ENCODE measurements around the gene RFPL3. TPM values are rescaled to one million over a fixed set of nuclear protein-coding genes. Genes with fewer than 3 reads are reported as not detected.

Gene RFPL3
- polyA plus RNA-seq, 1 experiment = not detected

- H3K4me3 ChIP-seq (ENCODE audit: low read depth, low read length) = no peak overlapping the region
- CTCF ChIA-PET = interaction anchor here (0.6 kb wide), 1 partner anchor 20 kb away, joined by 3 read pairs; no protein-coding TSS in a partner anchor
- no peaks in the 10 kb centered on the region for H3K36me3 ChIP-seq (ENCODE audit: control insufficient read depth, insufficient read depth, low read length)
- no peaks in the 10 kb centered on the region for H3K27me3 ChIP-seq (ENCODE audit: control insufficient read depth, insufficient read depth, low read length)
- POLR2A ChIA-PET = no interaction called here
- no peak for TF ChIP-seq CTCF (IDR thresholded peaks at IDR 0.05; ENCODE audit: insufficient read depth, low read depth, low read length)
- no peak for DNase-seq (ENCODE audit: low read depth)
Observed at GRCh38 chr22:32329202-32329645, 28.4 kb upstream of the RFPL3 start.

GRCh38 chr22:32331236-32331917 lies 26.3 kb upstream of the RFPL3 start:
- POLR2A ChIA-PET = no interaction called here
- Histone ChIP-seq H3K27me3 (ENCODE audit: control insufficient read depth, insufficient read depth, low read length) (no peaks in the 10 kb centered on the region; the same call in none of the 2 replicates), H3K4me3 (ENCODE audit: low read depth, low read length) (no peak overlapping the region), H3K36me3 (ENCODE audit: control insufficient read depth, insufficient read depth, low read length) (no peaks in the 10 kb centered on the region)
- CTCF ChIA-PET = no interaction called here
- no peak for TF ChIP-seq CTCF (IDR thresholded peaks at IDR 0.05; ENCODE audit: insufficient read depth, low read depth, low read length)
- no peak for DNase-seq (ENCODE audit: low read depth)

GRCh38 chr22:32331918-32332725 lies 25.5 kb upstream of the RFPL3 start:
- H3K36me3 ChIP-seq (ENCODE audit: control insufficient read depth, insufficient read depth, low read length) = no peaks in the 10 kb centered on the region
- peaks cover 3% of the 10 kb centered on the region for H3K27me3 ChIP-seq (ENCODE audit: control insufficient read depth, insufficient read depth, low read length)
- no peak overlapping the region for H3K4me3 ChIP-seq (ENCODE audit: low read depth, low read length)
- no peak for DNase-seq (ENCODE audit: low read depth)
- CTCF ChIA-PET = no interaction called here
- no peak for TF ChIP-seq CTCF (IDR thresholded peaks at IDR 0.05; ENCODE audit: insufficient read depth, low read depth, low read length)
- POLR2A ChIA-PET = no interaction called here

- no peak for DNase-seq (ENCODE audit: low read depth)
- Histone ChIP-seq H3K36me3 (ENCODE audit: control insufficient read depth, insufficient read depth, low read length) (no peaks in the 10 kb centered on the region), H3K27me3 (ENCODE audit: control insufficient read depth, insufficient read depth, low read length) (peaks cover 3% of the 10 kb centered on the region), H3K4me3 (ENCODE audit: low read depth, low read length) (no peak overlapping the region)
- CTCF ChIA-PET = no interaction called here
- no peak for TF ChIP-seq CTCF (IDR thresholded peaks at IDR 0.05; ENCODE audit: insufficient read depth, low read depth, low read length)
- POLR2A ChIA-PET = no interaction called here
Observed at GRCh38 chr22:32333141-32333768, 24.4 kb upstream of the RFPL3 start.
